HUES48 (cell line): Measurements from ENCODE around the gene CLTCL1.
"Not testable (repeated sequence)": the region's sequence is repeated elsewhere in the genome, so short reads cannot be mapped to it uniquely, and the experiment has no call there.

Experiments used
- H3K27ac ChIP-seq: one replicate; pipeline ENCODE4 v1.7.0; 2013; ENCODE audit warnings: low read depth, low read length, inconsistent platforms
- H3K27me3 ChIP-seq: 2 replicates; pipeline ENCODE4 v1.6.1; 2013; ENCODE audit warnings: mild to moderate bottlenecking, low read length; ENCODE audit not compliant: control insufficient read depth, insufficient read depth
- H3K36me3 ChIP-seq: 2 replicates; pipeline ENCODE4 v1.6.1; 2013; ENCODE audit warnings: low read length; ENCODE audit not compliant: control insufficient read depth, insufficient read depth
- H3K4me1 ChIP-seq: 2 replicates; pipeline ENCODE4 v1.6.1; 2013; ENCODE audit warnings: mild to moderate bottlenecking, low read length; ENCODE audit not compliant: control insufficient read depth, insufficient read depth
- H3K4me3 ChIP-seq: 2 replicates; pipeline ENCODE4 v1.5.1; 2013; ENCODE audit warnings: mild to moderate bottlenecking, low read depth, low read length
- H3K9ac ChIP-seq: 2 replicates; pipeline ENCODE4 v1.6.1; 2013; ENCODE audit warnings: mild to moderate bottlenecking, low read depth, low read length, moderate library complexity
- H3K9me3 ChIP-seq: 2 replicates; pipeline ENCODE4 v1.6.1; 2013; ENCODE audit warnings: low read length; ENCODE audit not compliant: control insufficient read depth, insufficient read depth

CLTCL1 gene

GRCh38 chr22:19321757-19322156 lies 30.2 kb upstream of the CLTCL1 start:
- Histone ChIP-seq H3K4me3 (no peak overlapping the region), H3K4me1 (no peaks in the 10 kb centered on the region), H3K27ac (no peak overlapping the region), H3K27me3 (no peaks in the 10 kb centered on the region), H3K9ac (no peak overlapping the region), H3K9me3 (peaks cover 32% of the 10 kb centered on the region), H3K36me3 (no peaks in the 10 kb centered on the region)

- H3K27me3 ChIP-seq, H3K36me3 ChIP-seq, H3K4me1 ChIP-seq, H3K27ac ChIP-seq, H3K4me3 ChIP-seq, H3K9ac ChIP-seq: not testable (repeated sequence)
- peaks cover 36% of the 10 kb centered on the region for H3K9me3 ChIP-seq
These were observed 28.6 kb upstream of the CLTCL1 start for GRCh38 chr22:19320136-19320535.

- H3K27me3 ChIP-seq, result no peaks in the 10 kb centered on the region
- no peak overlapping the region for H3K27ac ChIP-seq
- H3K36me3 ChIP-seq, result no peaks in the 10 kb centered on the region
- no peak overlapping the region for H3K9ac ChIP-seq
- no peaks in the 10 kb centered on the region for H3K4me1 ChIP-seq
- no peak overlapping the region for H3K4me3 ChIP-seq
- peaks cover 36% of the 10 kb centered on the region for H3K9me3 ChIP-seq
These were observed 27.8 kb upstream of the CLTCL1 start for GRCh38 chr22:19319281-19319680.

- H3K4me1 ChIP-seq, result no peaks in the 10 kb centered on the region
- no peaks in the 10 kb centered on the region for H3K27me3 ChIP-seq
- no peaks in the 10 kb centered on the region for H3K36me3 ChIP-seq
- H3K9me3 ChIP-seq, result peaks cover 36% of the 10 kb centered on the region
- no peak overlapping the region for H3K9ac ChIP-seq
- H3K27ac ChIP-seq, result no peak overlapping the region
- no peak overlapping the region for H3K4me3 ChIP-seq
These were observed 26.3 kb upstream of the CLTCL1 start for GRCh38 chr22:19317865-19318264.

- Histone ChIP-seq H3K9me3 (no peaks in the 10 kb centered on the region), H3K9ac (no peak overlapping the region), H3K4me1 (no peaks in the 10 kb centered on the region), H3K27ac (no peak overlapping the region), H3K36me3 (no peaks in the 10 kb centered on the region), H3K4me3 (no peak overlapping the region), H3K27me3 (no peaks in the 10 kb centered on the region)
These were observed 16.4 kb upstream of the CLTCL1 start for GRCh38 chr22:19307872-19308271.

- not testable (repeated sequence) for H3K4me1 ChIP-seq, H3K27me3 ChIP-seq, H3K27ac ChIP-seq, H3K9me3 ChIP-seq, H3K9ac ChIP-seq, H3K4me3 ChIP-seq, H3K36me3 ChIP-seq
These were observed 15.0 kb upstream of the CLTCL1 start for GRCh38 chr22:19306535-19306934.

- Histone ChIP-seq H3K36me3 (no peaks in the 10 kb centered on the region), H3K9ac (no peak overlapping the region), H3K4me3 (no peak overlapping the region), H3K27me3 (no peaks in the 10 kb centered on the region), H3K9me3 (no peaks in the 10 kb centered on the region), H3K4me1 (no peaks in the 10 kb centered on the region), H3K27ac (no peak overlapping the region)
These were observed 13.0 kb upstream of the CLTCL1 start for GRCh38 chr22:19304547-19304946.

- no peak overlapping the region for H3K4me3 ChIP-seq
- H3K9me3 ChIP-seq, result no peaks in the 10 kb centered on the region
- no peaks in the 10 kb centered on the region for H3K27me3 ChIP-seq
- H3K9ac ChIP-seq, result no peak overlapping the region
- H3K36me3 ChIP-seq, result no peaks in the 10 kb centered on the region
- H3K27ac ChIP-seq, result no peak overlapping the region
- no peaks in the 10 kb centered on the region for H3K4me1 ChIP-seq
These were observed 12.3 kb upstream of the CLTCL1 start for GRCh38 chr22:19303785-19304184.

GRCh38 chr22:19295733-19296132 lies 4.2 kb upstream of the CLTCL1 start:
- Histone ChIP-seq H3K9ac (no peak overlapping the region), H3K27ac (no peak overlapping the region), H3K4me1 (peaks cover 7% of the 10 kb centered on the region; the same call in 1 of the 2 replicates), H3K36me3 (no peaks in the 10 kb centered on the region), H3K9me3 (no peaks in the 10 kb centered on the region), H3K27me3 (0 out of 2 replicates have a peak, but pooled peaks cover 3% of the 10 kb centered on the region), H3K4me3 (no peak overlapping the region)

- Histone ChIP-seq H3K27ac (no peak overlapping the region), H3K4me3 (peak overlapping the region; percentile 68), H3K9me3 (no peaks in the 10 kb centered on the region), H3K36me3 (no peaks in the 10 kb centered on the region), H3K9ac (no peak overlapping the region), H3K27me3 (peaks cover 17% of the 10 kb centered on the region), H3K4me1 (peaks cover 29% of the 10 kb centered on the region)
These were observed 1.1 kb upstream of the CLTCL1 start for GRCh38 chr22:19292458-19293230.

GRCh38 chr22:19291218-19291579 lies 320 bp downstream of the CLTCL1 start:
- Histone ChIP-seq H3K27ac (peak overlapping the region; percentile 9), H3K27me3 (peaks cover 17% of the 10 kb centered on the region), H3K4me1 (peaks cover 44% of the 10 kb centered on the region), H3K9me3 (no peaks in the 10 kb centered on the region), H3K4me3 (peak overlapping the region; percentile 74), H3K9ac (no peak overlapping the region), H3K36me3 (no peaks in the 10 kb centered on the region)
